Transverse colon (tissue), 4 donors: ENCODE measurements around the gene KIAA1755. TPM values are rescaled to one million over a fixed set of nuclear protein-coding genes. Genes with fewer than 3 reads are reported as not detected.

Source experiments
- DNase-seq: peaks from one replicate; pipeline ENCODE4 v3.0.0-alpha.2; 2019
- H3K27ac ChIP-seq, 4 donors: fragments of 200-600 bp; sonication (generic); 2 replicates each; pipeline ENCODE4 v1.5.1; 2016 to 2018; ENCODE audit warnings: inconsistent platforms in 4 of 4
- H3K27me3 ChIP-seq: fragments of 200-600 bp; sonication (generic); 2 replicates; pipeline ENCODE4 v1.5.1; 2017; ENCODE audit warnings: inconsistent platforms
- H3K36me3 ChIP-seq, 4 donors: fragments of 200-600 bp; sonication (generic); 2 replicates each; pipeline ENCODE4 v1.5.1; 2017 to 2019; ENCODE audit warnings: inconsistent platforms in 4 of 4
- H3K4me1 ChIP-seq, 4 donors: fragments of 200-600 bp; sonication (generic); 2 replicates each; pipeline ENCODE4 v1.5.1; 2017 to 2020; ENCODE audit warnings: inconsistent platforms in 4 of 4
- H3K4me3 ChIP-seq, 4 donors: fragments of 200-600 bp; sonication (generic); 1 replicate in 1 of 4; 2 replicates in 3 of 4; pipeline versions ENCODE4 v1.5.1 to v1.6.1; 2017 to 2019; ENCODE audit warnings: inconsistent platforms in 4 of 4
- H3K9me3 ChIP-seq, 2 donors: fragments of 200-600 bp; sonication (generic); 2 replicates each; pipeline ENCODE4 v1.5.1; 2017 to 2019; ENCODE audit warnings: inconsistent platforms in 2 of 2
- EP300 ChIP-seq: sonication (generic); formaldehyde crosslinking; IDR thresholded peaks from one replicate; pipeline ENCODE4 v1.6.1; 2017; ENCODE audit warnings: antibody characterized with exemption, low read depth
- POLR2A ChIP-seq: fragments of 450-650 bp; IDR thresholded peaks from one replicate; pipeline ENCODE4 v1.6.1; 2016; ENCODE audit warnings: antibody characterized with exemption, mild to moderate bottlenecking, moderate library complexity
- POLR2AphosphoS5 ChIP-seq, 3 donors: sonication (generic); formaldehyde crosslinking; IDR thresholded peaks; one replicate each; pipeline ENCODE4 v1.6.1; 2016; ENCODE audit warnings: antibody characterized with exemption in 3 of 3
- WGBS, 2 donors: methylation state at CpG; one replicate each; pipeline ENCODE4 v1.1.5; 2018; ENCODE audit warnings: low coverage in 1 of 2; 5-methylcytosine and 5-hydroxymethylcytosine counted together
- in situ Hi-C, 4 donors: fragments of 200-750 bp; cut with MboI; loops; one replicate each; pipeline versions ENCODE4 v1.15.0 to v1.15.1; 2017; ENCODE audit warnings: low sequenced_read_pairs in 3 of 4, low pct_ligation_motif_present in 1 of 4, low pct_unique_long_range_greater_than_20kb in 1 of 4
- intact Hi-C: fragments of 100-400 bp; cut with DNase I; formaldehyde crosslinking; loops from one replicate; pipeline ENCODE4 v1.15.1; 2023; ENCODE audit warnings: low total_unique reads
- total RNA-seq, 4 donors: library from RNA; depleted of rRNA; stranded (reverse); fragments of >200 nt; gene quantifications; one replicate each; pipeline ENCODE4 v1.1.0, GENCODE V29; 2016
- TF ChIP-seq, protein P1 (sequence below), 5 experiments: fragments of 200-600 bp in 3 of 5; fragments of 450-650 bp in 2 of 5; sonication (generic) in 3 of 5; IDR thresholded peaks; 1 replicate in 2 of 5; 2 replicates in 3 of 5; pipeline ENCODE4 v1.5.1; 2016 to 2017; ENCODE audit warnings: antibody characterized with exemption in 5 of 5, inconsistent platforms in 3 of 5, mild to moderate bottlenecking in 2 of 5, moderate library complexity in 1 of 5

KIAA1755 gene
- total RNA-seq, 4 donors from 2014 or later: 1.6 to 20.2 (median 3.7) TPM

- no peak overlapping the region for H3K27ac ChIP-seq
- TF ChIP-seq, protein P1, sequence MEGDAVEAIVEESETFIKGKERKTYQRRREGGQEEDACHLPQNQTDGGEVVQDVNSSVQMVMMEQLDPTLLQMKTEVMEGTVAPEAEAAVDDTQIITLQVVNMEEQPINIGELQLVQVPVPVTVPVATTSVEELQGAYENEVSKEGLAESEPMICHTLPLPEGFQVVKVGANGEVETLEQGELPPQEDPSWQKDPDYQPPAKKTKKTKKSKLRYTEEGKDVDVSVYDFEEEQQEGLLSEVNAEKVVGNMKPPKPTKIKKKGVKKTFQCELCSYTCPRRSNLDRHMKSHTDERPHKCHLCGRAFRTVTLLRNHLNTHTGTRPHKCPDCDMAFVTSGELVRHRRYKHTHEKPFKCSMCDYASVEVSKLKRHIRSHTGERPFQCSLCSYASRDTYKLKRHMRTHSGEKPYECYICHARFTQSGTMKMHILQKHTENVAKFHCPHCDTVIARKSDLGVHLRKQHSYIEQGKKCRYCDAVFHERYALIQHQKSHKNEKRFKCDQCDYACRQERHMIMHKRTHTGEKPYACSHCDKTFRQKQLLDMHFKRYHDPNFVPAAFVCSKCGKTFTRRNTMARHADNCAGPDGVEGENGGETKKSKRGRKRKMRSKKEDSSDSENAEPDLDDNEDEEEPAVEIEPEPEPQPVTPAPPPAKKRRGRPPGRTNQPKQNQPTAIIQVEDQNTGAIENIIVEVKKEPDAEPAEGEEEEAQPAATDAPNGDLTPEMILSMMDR (IDR thresholded peaks at IDR 0.05): no peak
- TF ChIP-seq EP300: no peak
- TF ChIP-seq POLR2AphosphoS5 (IDR thresholded peaks at IDR 0.05): no peak
- no peak for TF ChIP-seq POLR2A
- intact Hi-C loops: no loop called here
- no peaks in the 10 kb centered on the region for H3K9me3 ChIP-seq
- no peak overlapping the region for H3K4me3 ChIP-seq
- WGBS, 2 donors: 78 to 88% methylated on average over 7 to 12 of the region's 12 CpGs
- no peaks in the 10 kb centered on the region for H3K27me3 ChIP-seq
- in situ Hi-C loops: no loop called here
- H3K36me3 ChIP-seq: no peaks in the 10 kb centered on the region
- peaks cover 0 to 10% (median 3%) of the 10 kb centered on the region in 4 donors for H3K4me1 ChIP-seq
- DNase-seq: no peak
These were observed 15.4 kb upstream of the KIAA1755 start for GRCh38 chr20:38275815-38276550.

DNA sequence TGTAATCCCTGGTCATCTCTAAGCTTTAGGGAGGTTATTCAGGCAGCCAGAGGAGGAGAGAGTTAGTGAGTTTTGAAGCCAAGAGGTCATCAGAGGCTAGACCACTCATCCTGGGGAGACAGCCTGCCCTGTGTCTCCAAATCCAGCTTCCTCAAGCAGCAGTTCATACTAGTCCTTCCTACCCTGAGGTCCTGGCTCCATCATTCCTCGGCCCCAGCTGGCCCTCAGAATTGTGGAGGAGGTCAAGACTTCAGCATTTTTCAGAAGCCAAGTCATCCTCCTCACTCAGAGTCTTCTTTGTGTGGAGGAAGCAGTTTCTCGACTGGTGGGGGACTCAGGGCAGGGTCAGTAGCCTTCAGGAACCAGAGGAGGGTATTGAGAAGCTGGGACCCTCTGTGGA is 12.4 kb upstream of the KIAA1755 start:
- peak overlapping the region in 1 of 4 donors; percentile 12 for H3K27ac ChIP-seq
- H3K36me3 ChIP-seq: no peaks in the 10 kb centered on the region
- DNase-seq: no peak
- no peak for TF ChIP-seq EP300
- TF ChIP-seq, protein P1 (IDR thresholded peaks at IDR 0.05): no peak
- no peak for TF ChIP-seq POLR2AphosphoS5 (IDR thresholded peaks at IDR 0.05)
- no peak for TF ChIP-seq POLR2A
- in situ Hi-C loops: no loop called here
- no peaks in the 10 kb centered on the region for H3K9me3 ChIP-seq
- no peak overlapping the region for H3K4me3 ChIP-seq
- H3K4me1 ChIP-seq: peaks cover 0 to 10% (median 4%) of the 10 kb centered on the region in 4 donors
- intact Hi-C loops: no loop called here
- WGBS, 2 donors: 48% methylated on average over 2 of the region's 2 CpGs; no CpG with 5 or more reads in 1 of the 2 donors
- no peaks in the 10 kb centered on the region for H3K27me3 ChIP-seq

DNA sequence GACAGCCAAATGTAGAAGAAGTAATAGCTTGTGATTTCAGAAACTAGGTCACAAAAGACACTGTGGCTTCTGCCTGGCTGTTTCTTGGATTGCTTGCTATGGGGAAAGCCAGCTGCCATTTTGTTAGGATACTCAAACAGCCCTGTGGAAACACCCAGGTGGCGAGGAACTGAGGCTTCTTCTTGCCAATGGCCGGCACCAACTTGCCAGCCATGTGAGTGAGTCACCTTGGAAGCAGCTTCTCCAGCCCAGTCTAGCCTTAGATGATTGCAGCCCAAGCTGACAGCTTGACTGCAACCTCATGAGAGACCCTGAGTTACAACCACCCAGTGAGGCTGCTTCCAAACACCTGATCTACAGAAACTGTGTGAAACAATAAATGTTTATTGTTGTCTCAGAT is 11.9 kb upstream of the KIAA1755 start:
- WGBS, 2 donors: 80% methylated on average over 2 of the region's 2 CpGs; no CpG with 5 or more reads in 1 of the 2 donors
- in situ Hi-C loops: no loop called here
- DNase-seq: no peak
- no peak for TF ChIP-seq POLR2A
- no peak for TF ChIP-seq POLR2AphosphoS5 (IDR thresholded peaks at IDR 0.05)
- TF ChIP-seq EP300: no peak
- TF ChIP-seq, protein P1 (IDR thresholded peaks at IDR 0.05): no peak
- peak overlapping the region in 2 of 4 donors; percentile 2 to 12 for H3K27ac ChIP-seq
- intact Hi-C loops: no loop called here
- H3K4me3 ChIP-seq: no peak overlapping the region
- H3K9me3 ChIP-seq: no peaks in the 10 kb centered on the region
- H3K36me3 ChIP-seq: no peaks in the 10 kb centered on the region
- H3K27me3 ChIP-seq: no peaks in the 10 kb centered on the region
- H3K4me1 ChIP-seq: peaks cover 0 to 10% (median 4%) of the 10 kb centered on the region in 4 donors

DNA sequence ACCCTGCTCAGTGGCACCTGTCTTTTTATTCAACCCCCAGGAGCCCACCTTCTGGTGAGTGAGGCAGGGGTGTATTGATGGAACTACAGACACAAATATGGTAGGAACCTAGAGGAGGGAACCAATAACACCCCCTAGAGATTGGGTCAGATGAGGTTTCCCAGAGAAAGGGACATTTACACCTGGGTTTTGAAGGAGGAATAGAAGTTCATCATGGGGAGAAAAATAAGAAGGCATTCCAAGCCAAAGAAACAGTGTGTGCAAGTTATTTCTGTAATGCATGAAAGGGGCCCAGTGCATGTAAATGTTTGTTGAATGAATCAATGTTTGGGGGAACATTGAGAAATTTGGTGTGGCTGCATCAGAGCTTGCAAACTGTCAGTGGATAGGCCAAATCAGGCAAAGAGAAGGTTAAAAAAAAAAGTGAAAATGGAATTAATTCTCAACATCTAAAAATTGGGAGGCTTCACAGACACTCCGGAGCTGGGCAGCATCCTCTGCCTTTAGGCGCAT is 11.1 kb upstream of the KIAA1755 start:
- 92 to 100% methylated on average over 1 to 2 of the region's 2 CpGs for WGBS, 2 donors
- H3K27ac ChIP-seq: peak overlapping the region in 3 of 4 donors; percentile 39 to 59 (median 58)

More for the DNA sequence above, 11.1 kb upstream of the KIAA1755 start:
- H3K9me3 ChIP-seq: no peaks in the 10 kb centered on the region
- H3K4me1 ChIP-seq: peaks cover 0 to 10% (median 4%) of the 10 kb centered on the region in 4 donors
- no peak for DNase-seq
- TF ChIP-seq POLR2AphosphoS5 (IDR thresholded peaks at IDR 0.05) (no peak), EP300 (no peak), POLR2A (no peak)
- TF ChIP-seq, protein P1 (IDR thresholded peaks at IDR 0.05): no peak
- intact Hi-C loops: no loop called here
- H3K4me3 ChIP-seq: no peak overlapping the region
- in situ Hi-C loops: no loop called here
- H3K36me3 ChIP-seq: no peaks in the 10 kb centered on the region
- no peaks in the 10 kb centered on the region for H3K27me3 ChIP-seq
